ENCODE measurements around the gene TUBA1C.
"Not testable (repeated sequence)": the region's sequence is repeated elsewhere in the genome, so short reads cannot be mapped to it uniquely, and the experiment has no call there.

TUBA1C gene

GRCh38 chr12:49255857-49256637, 8.8 kb upstream of the TUBA1C start:
- DNase-seq = no peak

GRCh38 chr12:49257508-49258184, 7.2 kb upstream of the TUBA1C start:
- not testable (repeated sequence) for DNase-seq

GRCh38 chr12:49259452-49259851, 5.4 kb upstream of the TUBA1C start:
- no peak for DNase-seq

- no peak for DNase-seq
These were observed 4.7 kb upstream of the TUBA1C start for GRCh38 chr12:49260166-49260565.

- DNase-seq = no peak
These were observed 4.1 kb upstream of the TUBA1C start for GRCh38 chr12:49260571-49261363.

- no peak for DNase-seq
These were observed 3.2 kb upstream of the TUBA1C start for GRCh38 chr12:49261721-49262120.

GRCh38 chr12:49263400-49263763, 1.5 kb upstream of the TUBA1C start:
- DNase-seq = no peak

- no peak for DNase-seq
These were observed 413 bp upstream of the TUBA1C start for GRCh38 chr12:49264466-49264872.

GRCh38 chr12:49269191-49269590, 4.3 kb downstream of the TUBA1C start:
- DNase-seq = not testable (repeated sequence)

- DNase-seq = no peak
These were observed 8.2 kb downstream of the TUBA1C start for GRCh38 chr12:49272790-49273725.

- no peak for DNase-seq
These were observed 9.0 kb downstream of the TUBA1C start for GRCh38 chr12:49273726-49274395.

- no peak for DNase-seq
These were observed 9.7 kb downstream of the TUBA1C start for GRCh38 chr12:49274396-49275069.

- DNase-seq = no peak
These were observed 11.7 kb downstream of the TUBA1C start for GRCh38 chr12:49276304-49277290.

- DNase-seq = no peak
These were observed 12.6 kb downstream of the TUBA1C start for GRCh38 chr12:49277466-49277865.

GRCh38 chr12:49279706-49280159, 14.9 kb downstream of the TUBA1C start:
- no peak for DNase-seq

GRCh38 chr12:49280545-49280944, 15.7 kb downstream of the TUBA1C start:
- DNase-seq = not testable (repeated sequence)

GRCh38 chr12:49282302-49282701, 17.4 kb downstream of the TUBA1C start:
- DNase-seq = no peak

GRCh38 chr12:49282740-49283375, 18.0 kb downstream of the TUBA1C start:
- not testable (repeated sequence) for DNase-seq
